H9 (cell line): ENCODE measurements around the gene TAF4. TPM values are rescaled to one million over a fixed set of nuclear protein-coding genes. Genes with fewer than 3 reads are reported as not detected.

ENCODE experiments used
- DNase-seq: peaks from one replicate; pipeline ENCODE4 v3.0.0-alpha.2; 2017
- H2AFZ ChIP-seq: one replicate; pipeline ENCODE4 v1.6.1; 2013; ENCODE audit warnings: mild to moderate bottlenecking, low read length, control low read depth, moderate library complexity
- H2AK5ac ChIP-seq: 2 replicates; pipeline ENCODE4 v1.6.1; 2013; ENCODE audit warnings: low read length, control low read depth, mixed read lengths; ENCODE audit not compliant: insufficient read length
- H2BK120ac ChIP-seq: one replicate; pipeline ENCODE4 v1.6.1; 2013; ENCODE audit warnings: low read depth, mild to moderate bottlenecking, low read length, control low read depth, inconsistent platforms; ENCODE audit not compliant: poor library complexity, severe bottlenecking
- H2BK12ac ChIP-seq: 2 replicates; pipeline ENCODE4 v1.6.1; 2013; ENCODE audit warnings: low read length, control low read depth, mixed read lengths, low read depth; ENCODE audit not compliant: insufficient read length
- H2BK15ac ChIP-seq: 2 replicates; pipeline ENCODE4 v1.6.1; 2013; ENCODE audit warnings: low read depth, low read length, control low read depth
- H2BK20ac ChIP-seq: one replicate; pipeline ENCODE4 v1.6.1; 2013; ENCODE audit warnings: low read depth, mild to moderate bottlenecking, low read length, control low read depth, inconsistent platforms; ENCODE audit not compliant: poor library complexity, severe bottlenecking
- H2BK5ac ChIP-seq: 2 replicates; pipeline ENCODE4 v1.6.1; 2013; ENCODE audit warnings: low read length, control low read depth, mixed read lengths; ENCODE audit not compliant: insufficient read length
- H3K14ac ChIP-seq: 2 replicates; pipeline ENCODE4 v1.6.1; 2013; ENCODE audit warnings: low read length, control low read depth; ENCODE audit not compliant: insufficient read depth
- H3K18ac ChIP-seq: 2 replicates; pipeline ENCODE4 v1.6.1; 2013; ENCODE audit warnings: low read depth, mild to moderate bottlenecking, mixed read lengths, low read length, control low read depth; ENCODE audit not compliant: insufficient read length
- H3K23ac ChIP-seq: 2 replicates; pipeline ENCODE4 v1.6.1; 2013; ENCODE audit warnings: low read length, control low read depth, mixed read lengths, low read depth; ENCODE audit not compliant: insufficient read length
- H3K23me2 ChIP-seq: 2 replicates; pipeline ENCODE4 v1.6.1; 2013; ENCODE audit warnings: low read depth, mild to moderate bottlenecking, mixed read lengths, low read length, control low read depth; ENCODE audit not compliant: insufficient read length, poor library complexity, severe bottlenecking
- H3K27ac ChIP-seq: 2 replicates; pipeline ENCODE4 v1.5.1; 2013; ENCODE audit warnings: low read length, control low read depth, mixed read lengths, low read depth; ENCODE audit not compliant: insufficient read length
- H3K27me3 ChIP-seq: 2 replicates; pipeline ENCODE4 v1.6.1; 2013; ENCODE audit warnings: low read length, control low read depth, inconsistent platforms; ENCODE audit not compliant: insufficient read depth
- H3K4ac ChIP-seq: 2 replicates; pipeline ENCODE4 v1.6.1; 2013; ENCODE audit warnings: low read depth, mild to moderate bottlenecking, control low read depth, inconsistent platforms, low read length, moderate library complexity
- H3K4me1 ChIP-seq: 2 replicates; pipeline ENCODE4 v1.6.1; 2013; ENCODE audit warnings: low read length, control low read depth, inconsistent platforms; ENCODE audit not compliant: insufficient read depth
- H3K4me2 ChIP-seq: 2 replicates; pipeline ENCODE4 v1.6.1; 2013; ENCODE audit warnings: low read length, control low read depth, mixed read lengths; ENCODE audit not compliant: insufficient read length, insufficient read depth
- H3K56ac ChIP-seq: 2 replicates; pipeline ENCODE4 v1.6.1; 2013; ENCODE audit warnings: low read depth, mild to moderate bottlenecking, mixed read lengths, low read length, control low read depth; ENCODE audit not compliant: insufficient read length
- H3K79me1 ChIP-seq: 2 replicates; pipeline ENCODE4 v1.6.1; 2013; ENCODE audit warnings: low read depth, mild to moderate bottlenecking, moderate library complexity, low read length, control low read depth, inconsistent platforms; ENCODE audit not compliant: insufficient read depth, poor library complexity, severe bottlenecking
- H3K79me2 ChIP-seq: 2 replicates; pipeline ENCODE4 v1.6.1; 2013; ENCODE audit warnings: low read length, control low read depth, inconsistent platforms; ENCODE audit not compliant: insufficient read depth
- H3K9ac ChIP-seq: 2 replicates; pipeline ENCODE4 v1.6.1; 2013; ENCODE audit warnings: low read length, control low read depth, mixed read lengths; ENCODE audit not compliant: insufficient read length; ENCODE audit errors: extremely low read depth
- H3K9me3 ChIP-seq: one replicate; pipeline ENCODE4 v1.6.1; 2013; ENCODE audit warnings: low read depth, low read length, inconsistent platforms; ENCODE audit not compliant: control insufficient read depth
- H3T11ph ChIP-seq: one replicate; pipeline ENCODE4 v1.6.1; 2013; ENCODE audit warnings: mild to moderate bottlenecking, low read length, control low read depth, inconsistent platforms
- H4K20me1 ChIP-seq: one replicate; pipeline ENCODE4 v1.6.1; 2013; ENCODE audit not compliant: control insufficient read depth, insufficient read length, insufficient read depth
- H4K5ac ChIP-seq: 2 replicates; pipeline ENCODE4 v1.6.1; 2013; ENCODE audit warnings: low read depth, mild to moderate bottlenecking, mixed read lengths, low read length, control low read depth; ENCODE audit not compliant: insufficient read length
- H4K8ac ChIP-seq: replicated peaks from 2 replicates; pipeline ENCODE4 v1.6.1; 2013; ENCODE audit warnings: low read length, control low read depth, mixed read lengths, low read depth; ENCODE audit not compliant: insufficient read length
- H4K91ac ChIP-seq: 2 replicates; pipeline ENCODE4 v1.6.1; 2013; ENCODE audit warnings: low read depth, mild to moderate bottlenecking, moderate library complexity, mixed read lengths, low read length, control low read depth; ENCODE audit not compliant: insufficient read length
- H3K27ac Mint-ChIP-seq, 3 experiments: 2 replicates in 2 of 3; 3 replicates in 1 of 3; pipeline ENCODE4 v1.8.0; 2020 to 2021; ENCODE audit warnings: mixed read lengths in 3 of 3, mild to moderate bottlenecking in 1 of 3, moderate library complexity in 1 of 3
- H3K27me3 Mint-ChIP-seq: 2 replicates; pipeline ENCODE4 v1.8.0; 2021; ENCODE audit warnings: low read depth, mild to moderate bottlenecking, moderate library complexity, mixed read lengths
- H3K36me3 Mint-ChIP-seq, 3 experiments: 2 replicates in 2 of 3; 3 replicates in 1 of 3; pipeline ENCODE4 v1.8.0; 2020 to 2021; ENCODE audit warnings: low read depth in 3 of 3, mixed read lengths in 3 of 3; ENCODE audit not compliant: insufficient read depth in 1 of 3
- H3K4me1 Mint-ChIP-seq, 2 experiments: 2 replicates each; pipeline ENCODE4 v1.8.0; 2020; ENCODE audit warnings: mixed read lengths in 2 of 2
- H3K4me3 Mint-ChIP-seq, 2 experiments: 2 replicates in 1 of 2; 3 replicates in 1 of 2; pipeline ENCODE4 v1.8.0; 2020 to 2021; ENCODE audit warnings: mild to moderate bottlenecking in 2 of 2, mixed read lengths in 2 of 2, moderate library complexity in 1 of 2
- H3K9me3 Mint-ChIP-seq, 2 experiments: 2 replicates in 1 of 2; 3 replicates in 1 of 2; pipeline ENCODE4 v1.8.0; 2020; ENCODE audit warnings: mild to moderate bottlenecking in 2 of 2, mixed read lengths in 2 of 2, moderate library complexity in 1 of 2
- CTCF ChIP-seq: fragments of 200-600 bp; sonication (generic); conservative IDR thresholded peaks from 3 replicates; pipeline ENCODE4 v1.8.0; 2021; ENCODE audit warnings: antibody characterized with exemption, mild to moderate bottlenecking
- WGBS: extraction: QIAGEN DNeasy Blood & Tissue Kit; methylation state at CpG from one replicate; pipeline ENCODE4 v1.1.7; 2013; ENCODE audit warnings: missing lambda C conversion rate, low lambda C conversion rate, mixed read lengths; ENCODE audit not compliant: insufficient read length; ENCODE audit errors: extremely low coverage; 5-methylcytosine and 5-hydroxymethylcytosine counted together
- total RNA-seq: library from RNA; stranded (reverse); gene quantifications from 2 replicates; pipeline ENCODE4 v1.2.1, GENCODE V29; 2021

The TAF4 gene
- total RNA-seq, 1 experiment from 2014 or later: 30.8 TPM

- no peaks in the 10 kb centered on the region for H3K23me2 ChIP-seq
- no peak overlapping the region for H4K8ac ChIP-seq
- Mint-ChIP-seq H3K27me3 (no peaks in the 10 kb centered on the region; the same call in 1 of the 2 replicates), H3K27ac (no peak overlapping the region; a peak in 1 of 7 replicates), H3K4me3 (no peak overlapping the region), H3K36me3 (peaks cover 17 to 23% (median 18%) of the 10 kb centered on the region in 3 experiments; a peak in 6 of 7 replicates), H3K4me1 (peaks cover 0 to 16% of the 10 kb centered on the region in 2 experiments; a peak in 2 of 4 replicates), H3K9me3 (no peaks in the 10 kb centered on the region)
- H3K56ac ChIP-seq: no peak overlapping the region
- no peaks in the 10 kb centered on the region for H4K20me1 ChIP-seq
- H3K27ac ChIP-seq: no peak overlapping the region
- H3K4me2 ChIP-seq: no peak overlapping the region
- H3K4me1 ChIP-seq: no peaks in the 10 kb centered on the region
- no peak overlapping the region for H3K14ac ChIP-seq
- no peaks in the 10 kb centered on the region for H3K79me2 ChIP-seq
- peaks cover 2% of the 10 kb centered on the region; the same call in 1 of the 2 replicates for H3K27me3 ChIP-seq
- no peak overlapping the region for H2BK15ac ChIP-seq
- no peak overlapping the region for H2BK12ac ChIP-seq
- H3K4ac ChIP-seq: no peak overlapping the region
- H3K9ac ChIP-seq: no peak overlapping the region
- WGBS: no CpG with 5 or more reads among the region's 11 CpGs
- H2BK120ac ChIP-seq: no peak overlapping the region
- DNase-seq: no peak
- H2BK20ac ChIP-seq: no peak overlapping the region
- no peak overlapping the region for H2AK5ac ChIP-seq
- H4K91ac ChIP-seq: no peak overlapping the region
- no peak overlapping the region for H3K18ac ChIP-seq
- H2AFZ ChIP-seq: no peak overlapping the region
- TF ChIP-seq CTCF: no peak
- H3T11ph ChIP-seq: no peak overlapping the region
- H2BK5ac ChIP-seq: no peak overlapping the region
- no peaks in the 10 kb centered on the region for H3K9me3 ChIP-seq
- no peak overlapping the region for H4K5ac ChIP-seq
- H3K23ac ChIP-seq: no peak overlapping the region
- no peaks in the 10 kb centered on the region for H3K79me1 ChIP-seq
These were observed 96.7 kb downstream of the TAF4 start for GRCh38 chr20:61968932-61969331.
